Ishikawa (cell line): Measurements from ENCODE around the gene PRKCE.

Experiments
- CEBPB ChIP-seq: IDR thresholded peaks from 2 replicates; pipeline ENCODE4 v1.6.1; 2012
- CREB1 ChIP-seq: IDR thresholded peaks from 2 replicates; pipeline ENCODE4 v1.6.1; 2012; ENCODE audit warnings: low read depth
- EGR1 ChIP-seq: IDR thresholded peaks from 2 replicates; pipeline ENCODE4 v1.6.1; 2012
- EP300 ChIP-seq: IDR thresholded peaks from 2 replicates; pipeline ENCODE4 v1.6.1; 2012; ENCODE audit warnings: borderline replicate concordance
- FOXM1 ChIP-seq: IDR thresholded peaks from 2 replicates; pipeline ENCODE4 v1.6.1; 2012; ENCODE audit warnings: low read depth, borderline replicate concordance
- NFIC ChIP-seq: IDR thresholded peaks from 2 replicates; pipeline ENCODE4 v1.6.1; 2012
- RAD21 ChIP-seq: IDR thresholded peaks from 2 replicates; pipeline ENCODE4 v1.6.1; 2012; ENCODE audit warnings: low read depth
- TAF1 ChIP-seq: IDR thresholded peaks from 2 replicates; pipeline ENCODE4 v1.6.1; 2012; ENCODE audit warnings: low read depth, mild to moderate bottlenecking
- TCF12 ChIP-seq: IDR thresholded peaks from 2 replicates; pipeline ENCODE4 v1.6.1; 2012; ENCODE audit warnings: low read depth
- TEAD4 ChIP-seq: IDR thresholded peaks from 2 replicates; pipeline ENCODE4 v1.6.1; 2012
- YY1 ChIP-seq: IDR thresholded peaks from 2 replicates; pipeline ENCODE4 v1.6.1; 2012; ENCODE audit warnings: low read depth
- ZBTB7A ChIP-seq: IDR thresholded peaks from 2 replicates; pipeline ENCODE4 v1.6.1; 2012; ENCODE audit warnings: low read depth
- TF ChIP-seq, protein P1 (sequence below): IDR thresholded peaks from 2 replicates; pipeline ENCODE4 v1.6.1; 2012
- TF ChIP-seq, protein P2 (sequence below): IDR thresholded peaks from 2 replicates; pipeline ENCODE4 v1.6.1; 2012
- TF ChIP-seq, protein P3 (sequence below): IDR thresholded peaks from 2 replicates; pipeline ENCODE4 v1.6.1; 2012; ENCODE audit warnings: low read depth, mild to moderate bottlenecking

PRKCE gene

DNA sequence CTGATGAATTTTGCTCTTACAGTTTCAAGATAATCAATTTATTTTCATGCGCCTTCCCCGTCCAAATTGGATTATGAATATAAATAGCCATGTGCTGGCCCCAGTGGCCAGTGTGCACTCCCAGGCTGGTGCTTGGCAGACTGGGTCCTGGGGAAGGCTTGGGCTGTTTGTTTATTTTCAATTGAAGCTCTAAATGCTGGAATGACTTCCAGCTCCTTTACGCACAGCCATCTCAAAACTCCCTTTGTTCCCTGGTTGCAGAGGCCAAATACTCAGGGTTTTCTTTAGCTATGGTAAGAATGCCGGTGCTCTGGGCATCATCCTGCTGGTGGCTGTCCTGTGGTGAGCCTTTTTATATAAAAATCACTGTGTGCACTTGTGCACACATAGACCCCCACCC is 131.5 kb downstream of the PRKCE start:
- TF ChIP-seq NFIC: no peak
- TF ChIP-seq, protein P1, sequence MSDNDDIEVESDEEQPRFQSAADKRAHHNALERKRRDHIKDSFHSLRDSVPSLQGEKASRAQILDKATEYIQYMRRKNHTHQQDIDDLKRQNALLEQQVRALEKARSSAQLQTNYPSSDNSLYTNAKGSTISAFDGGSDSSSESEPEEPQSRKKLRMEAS: no peak
- TF ChIP-seq TAF1: no peak
- no peak for TF ChIP-seq RAD21

DNA sequence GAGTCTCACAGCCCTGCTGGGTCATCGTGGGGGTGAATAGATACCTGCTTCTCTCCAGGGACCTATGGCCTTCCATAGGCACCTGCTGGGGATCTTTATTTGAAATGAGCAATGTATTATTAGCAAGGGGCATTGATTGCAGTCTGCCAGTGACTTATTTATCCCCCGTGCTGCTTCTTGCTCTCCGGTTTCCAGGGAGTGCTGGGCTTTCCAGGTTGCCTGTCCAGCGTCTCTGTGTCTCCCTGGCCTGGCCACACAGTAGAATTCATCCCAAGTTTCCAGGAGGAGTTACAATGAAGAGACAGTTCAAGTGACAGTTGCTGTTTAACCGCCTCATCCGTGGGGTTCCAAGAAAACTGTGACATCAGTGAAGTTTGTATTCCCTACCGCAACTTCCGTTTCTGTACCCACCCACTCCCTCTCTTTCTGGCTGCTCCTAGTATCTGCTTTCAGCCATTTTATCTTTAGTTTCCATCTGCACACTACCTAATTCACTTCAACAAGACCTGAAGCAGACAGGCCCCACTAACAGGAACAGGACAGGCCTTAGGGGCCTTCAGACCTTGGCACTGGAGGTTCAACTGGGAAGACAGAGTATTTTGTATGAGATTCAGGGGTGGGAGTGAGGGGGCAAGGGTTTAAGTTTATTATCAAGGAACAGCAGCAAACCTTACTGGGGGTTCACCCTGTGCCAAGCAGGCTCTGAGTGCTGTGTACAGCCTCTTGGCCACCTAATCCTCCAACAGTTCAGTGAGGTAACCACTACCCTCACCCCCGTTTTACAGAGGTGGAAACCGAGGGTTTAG is 134.8 kb downstream of the PRKCE start:
- TF ChIP-seq, protein P2, sequence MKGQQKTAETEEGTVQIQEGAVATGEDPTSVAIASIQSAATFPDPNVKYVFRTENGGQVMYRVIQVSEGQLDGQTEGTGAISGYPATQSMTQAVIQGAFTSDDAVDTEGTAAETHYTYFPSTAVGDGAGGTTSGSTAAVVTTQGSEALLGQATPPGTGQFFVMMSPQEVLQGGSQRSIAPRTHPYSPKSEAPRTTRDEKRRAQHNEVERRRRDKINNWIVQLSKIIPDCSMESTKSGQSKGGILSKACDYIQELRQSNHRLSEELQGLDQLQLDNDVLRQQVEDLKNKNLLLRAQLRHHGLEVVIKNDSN: no peak
- TF ChIP-seq EGR1 (no peak), EP300 (no peak), NFIC (no peak), CEBPB (no peak), FOXM1 (no peak), CREB1 (no peak), TEAD4 (no peak), ZBTB7A (no peak), TAF1 (no peak), TCF12 (no peak), YY1 (no peak), RAD21 (no peak)
- TF ChIP-seq, protein P1: no peak
- TF ChIP-seq, protein P3, sequence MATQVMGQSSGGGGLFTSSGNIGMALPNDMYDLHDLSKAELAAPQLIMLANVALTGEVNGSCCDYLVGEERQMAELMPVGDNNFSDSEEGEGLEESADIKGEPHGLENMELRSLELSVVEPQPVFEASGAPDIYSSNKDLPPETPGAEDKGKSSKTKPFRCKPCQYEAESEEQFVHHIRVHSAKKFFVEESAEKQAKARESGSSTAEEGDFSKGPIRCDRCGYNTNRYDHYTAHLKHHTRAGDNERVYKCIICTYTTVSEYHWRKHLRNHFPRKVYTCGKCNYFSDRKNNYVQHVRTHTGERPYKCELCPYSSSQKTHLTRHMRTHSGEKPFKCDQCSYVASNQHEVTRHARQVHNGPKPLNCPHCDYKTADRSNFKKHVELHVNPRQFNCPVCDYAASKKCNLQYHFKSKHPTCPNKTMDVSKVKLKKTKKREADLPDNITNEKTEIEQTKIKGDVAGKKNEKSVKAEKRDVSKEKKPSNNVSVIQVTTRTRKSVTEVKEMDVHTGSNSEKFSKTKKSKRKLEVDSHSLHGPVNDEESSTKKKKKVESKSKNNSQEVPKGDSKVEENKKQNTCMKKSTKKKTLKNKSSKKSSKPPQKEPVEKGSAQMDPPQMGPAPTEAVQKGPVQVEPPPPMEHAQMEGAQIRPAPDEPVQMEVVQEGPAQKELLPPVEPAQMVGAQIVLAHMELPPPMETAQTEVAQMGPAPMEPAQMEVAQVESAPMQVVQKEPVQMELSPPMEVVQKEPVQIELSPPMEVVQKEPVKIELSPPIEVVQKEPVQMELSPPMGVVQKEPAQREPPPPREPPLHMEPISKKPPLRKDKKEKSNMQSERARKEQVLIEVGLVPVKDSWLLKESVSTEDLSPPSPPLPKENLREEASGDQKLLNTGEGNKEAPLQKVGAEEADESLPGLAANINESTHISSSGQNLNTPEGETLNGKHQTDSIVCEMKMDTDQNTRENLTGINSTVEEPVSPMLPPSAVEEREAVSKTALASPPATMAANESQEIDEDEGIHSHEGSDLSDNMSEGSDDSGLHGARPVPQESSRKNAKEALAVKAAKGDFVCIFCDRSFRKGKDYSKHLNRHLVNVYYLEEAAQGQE: no peak

DNA sequence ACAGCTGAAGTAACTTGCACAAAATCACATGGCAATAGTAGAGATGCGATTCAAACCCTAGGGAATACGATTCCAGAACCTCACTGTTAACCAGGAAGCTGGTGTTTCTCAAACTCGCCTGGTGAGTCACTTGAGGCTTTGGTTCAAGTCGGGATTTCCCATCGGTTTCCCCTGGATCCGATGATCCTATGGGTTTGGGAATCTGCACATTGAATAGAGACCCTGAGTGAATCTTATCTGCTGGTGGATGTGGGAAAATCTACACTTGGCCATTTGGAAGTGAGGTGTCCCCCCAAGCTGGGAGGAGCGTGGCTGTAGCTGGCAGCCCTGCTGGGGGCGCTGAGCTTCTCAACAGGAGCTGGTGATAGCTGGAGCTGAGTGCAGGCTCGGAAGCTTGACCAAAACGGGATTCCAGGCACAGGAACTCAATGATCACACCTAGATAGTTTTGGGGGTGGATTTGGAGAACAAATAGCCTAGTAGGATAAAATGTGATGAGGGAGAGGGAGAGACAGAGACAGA is 135.4 kb downstream of the PRKCE start:
- TF ChIP-seq TAF1 (no peak), NFIC (no peak), CEBPB (no peak)

DNA sequence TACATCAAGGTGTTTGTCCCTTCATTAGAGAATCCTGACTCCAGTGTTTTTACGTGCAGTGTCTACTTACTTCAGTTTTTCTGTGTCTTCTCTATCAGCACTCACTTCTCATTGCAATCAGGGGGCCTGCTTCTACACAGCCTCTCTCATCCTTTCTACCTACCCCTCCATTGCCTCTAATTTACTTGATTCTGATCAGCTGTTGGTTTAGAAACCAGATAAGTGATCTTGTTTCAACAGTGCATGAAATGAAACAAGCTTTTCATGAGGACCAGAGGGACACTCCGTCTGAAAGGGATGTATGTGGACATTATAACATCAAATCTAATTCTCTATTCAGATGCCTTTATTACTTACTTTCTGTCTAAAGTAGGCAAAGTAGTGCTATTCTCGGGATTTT is 136.9 kb downstream of the PRKCE start:
- TF ChIP-seq CEBPB (no peak), YY1 (no peak), NFIC (no peak), FOXM1 (no peak), TCF12 (no peak), TAF1 (no peak), CREB1 (no peak), TEAD4 (no peak), ZBTB7A (no peak), RAD21 (no peak), EP300 (no peak), EGR1 (no peak)
- TF ChIP-seq, protein P3: no peak
- TF ChIP-seq, protein P2: no peak
- TF ChIP-seq, protein P1: no peak

DNA sequence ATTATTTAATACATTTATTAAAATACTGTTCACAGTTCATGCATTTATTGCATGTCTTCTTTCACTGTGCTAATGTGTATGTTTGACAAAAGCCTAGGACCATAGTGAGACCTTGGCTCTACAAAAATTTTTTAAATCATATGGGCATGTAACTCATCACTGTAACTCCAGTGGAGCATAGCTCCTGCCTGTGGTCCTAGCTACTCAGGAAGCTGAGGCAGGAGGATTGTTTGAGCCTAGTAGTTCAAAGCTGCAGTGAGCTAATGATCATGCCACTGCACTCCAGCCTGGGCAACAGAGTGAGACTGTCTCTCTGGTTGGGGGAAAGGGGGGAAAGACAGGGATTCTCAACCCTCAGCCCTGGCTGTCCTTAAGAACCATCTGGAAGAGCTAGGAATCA is 137.8 kb downstream of the PRKCE start:
- TF ChIP-seq, protein P1: no peak
- no peak for TF ChIP-seq TCF12
- TF ChIP-seq, protein P2: no peak
- no peak for TF ChIP-seq FOXM1
- TF ChIP-seq EGR1: no peak
- no peak for TF ChIP-seq NFIC
- TF ChIP-seq, protein P3: no peak
- TF ChIP-seq CREB1: no peak
- TF ChIP-seq EP300: no peak
- TF ChIP-seq TEAD4: no peak
- no peak for TF ChIP-seq ZBTB7A
- TF ChIP-seq TAF1: no peak
- no peak for TF ChIP-seq YY1
- TF ChIP-seq CEBPB: no peak
- no peak for TF ChIP-seq RAD21
